RPMI7951 (cell line): ENCODE results near the gene TRPM2. TPM values are rescaled to one million over a fixed set of nuclear protein-coding genes. Genes with fewer than 3 reads are reported as not detected.
"Not testable (repeated sequence)": the region's sequence is repeated elsewhere in the genome, so short reads cannot be mapped to it uniquely, and the experiment has no call there.

Source experiments
- DNase-seq: peaks from one replicate; pipeline ENCODE4 v3.0.0-alpha.2; 2012; ENCODE audit warnings: low read depth
- total RNA-seq: library from RNA; depleted of rRNA; stranded (reverse); fragments of >200 nt; shearing (Covaris generic); gene quantifications from 2 replicates; pipeline ENCODE4 v1.2.3, GENCODE V29; 2014

Gene TRPM2
- total RNA-seq, 1 experiment from 2014 or later, result 6.7 TPM

GRCh38 chr21:44335266-44336059 is 18.0 kb upstream of the TRPM2 start:
- DNase-seq, result no peak

- DNase-seq, result no peak
These were observed 16.0 kb upstream of the TRPM2 start for GRCh38 chr21:44337449-44337848.

GRCh38 chr21:44337941-44338895 is 15.2 kb upstream of the TRPM2 start:
- peak; percentile 58 for DNase-seq

GRCh38 chr21:44338971-44339910 is 14.2 kb upstream of the TRPM2 start, which contains the start of gene CFAP410:
Gene CFAP410, minus strand, starts transcription at chr21:44339390. Its CDS starts 196 bp downstream, at chr21:44339194.
- peak; percentile 90 for DNase-seq

GRCh38 chr21:44341726-44342458 is 11.5 kb upstream of the TRPM2 start:
- not testable (repeated sequence) for DNase-seq

GRCh38 chr21:44342981-44343380 is 10.4 kb upstream of the TRPM2 start:
- DNase-seq, result not testable (repeated sequence)

- DNase-seq, result no peak
These were observed 8.8 kb upstream of the TRPM2 start for GRCh38 chr21:44344541-44345183.

GRCh38 chr21:44345495-44345894 is 7.9 kb upstream of the TRPM2 start:
- DNase-seq, result no peak

- DNase-seq, result no peak
These were observed 5.4 kb upstream of the TRPM2 start for GRCh38 chr21:44347911-44348451.

GRCh38 chr21:44348861-44349260 is 4.6 kb upstream of the TRPM2 start:
- DNase-seq, result no peak

GRCh38 chr21:44349416-44349846 is 4.0 kb upstream of the TRPM2 start:
- no peak for DNase-seq

- no peak for DNase-seq
These were observed 3.3 kb upstream of the TRPM2 start for GRCh38 chr21:44349847-44350772.

- no peak for DNase-seq
These were observed 2.5 kb upstream of the TRPM2 start for GRCh38 chr21:44350773-44351481.

- DNase-seq, result no peak
These were observed 1.7 kb upstream of the TRPM2 start for GRCh38 chr21:44351535-44352252.

GRCh38 chr21:44352253-44352860 is 1.1 kb upstream of the TRPM2 start:
- no peak for DNase-seq

- no peak for DNase-seq
These were observed 582 bp downstream of the TRPM2 start for GRCh38 chr21:44354001-44354405.
